GM12801 (cell line): ENCODE measurements around the gene CDK10.

Experiments
- CTCF ChIP-seq: IDR thresholded peaks from one replicate; pipeline ENCODE4 v1.5.1; 2011; ENCODE audit warnings: control low read depth; ENCODE audit not compliant: insufficient read length; ENCODE audit errors: extremely low read depth

CDK10 gene

GRCh38 chr16:89727406-89728120 lies 41.1 kb downstream of the CDK10 start:
- no peak for TF ChIP-seq CTCF

- TF ChIP-seq CTCF, result no peak
Observed at GRCh38 chr16:89729293-89729692, 42.8 kb downstream of the CDK10 start.

GRCh38 chr16:89729863-89730593 lies 43.5 kb downstream of the CDK10 start:
- no peak for TF ChIP-seq CTCF

GRCh38 chr16:89730610-89731234 lies 44.2 kb downstream of the CDK10 start:
- no peak for TF ChIP-seq CTCF

- TF ChIP-seq CTCF, result no peak
Observed at GRCh38 chr16:89732142-89732917, 45.8 kb downstream of the CDK10 start.

GRCh38 chr16:89732918-89733242 lies 46.4 kb downstream of the CDK10 start:
- TF ChIP-seq CTCF, result no peak

GRCh38 chr16:89733322-89733721 lies 46.8 kb downstream of the CDK10 start:
- no peak for TF ChIP-seq CTCF
